Activated CD8-positive, alpha-beta T cell treated with anti-CD3 and anti-CD28 coated beads for 36 hours (primary cell): ENCODE results near the gene DLG2. TPM values are rescaled to one million over a fixed set of nuclear protein-coding genes. Genes with fewer than 3 reads are reported as not detected.

Experiments
- ATAC-seq: fragments of 200-7000 bp; cut with Tn5 transposase; one replicate; pipeline ENCODE4 v1.10.0; 2021; ENCODE audit warnings: mild to moderate bottlenecking, moderate library complexity
- CTCF ChIA-PET: fragments of 350-600 bp; sonication (Branson Sonifier 250); formaldehyde crosslinking; loops from one replicate; lab custom pipeline; 2021; ENCODE audit warnings: antibody characterized with exemption; lab: Charles Lee
- POLR2A ChIA-PET: fragments of 350-600 bp; sonication (Branson Sonifier 250); formaldehyde crosslinking; loops from one replicate; lab custom pipeline; 2021; ENCODE audit warnings: antibody characterized with exemption; lab: Charles Lee
- DNase-seq: peaks from one replicate; pipeline ENCODE4 v3.0.0-alpha.2; 2020
- H3K27ac Mint-ChIP-seq: one replicate; pipeline ENCODE4 v1.8.0; 2021; ENCODE audit warnings: mild to moderate bottlenecking, mixed read lengths
- H3K27me3 Mint-ChIP-seq: one replicate; pipeline ENCODE4 v1.8.0; 2021; ENCODE audit warnings: mixed read lengths
- H3K36me3 Mint-ChIP-seq: one replicate; pipeline ENCODE4 v1.8.0; 2021; ENCODE audit warnings: low read depth, mixed read lengths
- H3K4me1 Mint-ChIP-seq: one replicate; pipeline ENCODE4 v1.8.0; 2021; ENCODE audit warnings: low read depth, mixed read lengths
- H3K4me3 Mint-ChIP-seq: one replicate; pipeline ENCODE4 v1.8.0; 2021; ENCODE audit warnings: mild to moderate bottlenecking, moderate library complexity, mixed read lengths
- H3K9me3 Mint-ChIP-seq: one replicate; pipeline ENCODE4 v1.8.0; 2021; ENCODE audit warnings: mixed read lengths
- CTCF ChIP-seq: fragments of 200-600 bp; IDR thresholded peaks from one replicate; pipeline ENCODE4 v1.8.0; 2022; ENCODE audit warnings: antibody characterized with exemption, mild to moderate bottlenecking
- intact Hi-C: fragments of 100-400 bp; cut with micrococcal nuclease; formaldehyde crosslinking; loops from one replicate; pipeline ENCODE4 v1.10.0; 2022
- total RNA-seq, 2 experiments: library from RNA; stranded (reverse); gene quantifications; one replicate each; pipeline ENCODE4 v1.2.3, GENCODE V29; 2021

Gene DLG2
- total RNA-seq, 2 experiments from 2014 or later: 2.2 to 2.6 TPM

DNA sequence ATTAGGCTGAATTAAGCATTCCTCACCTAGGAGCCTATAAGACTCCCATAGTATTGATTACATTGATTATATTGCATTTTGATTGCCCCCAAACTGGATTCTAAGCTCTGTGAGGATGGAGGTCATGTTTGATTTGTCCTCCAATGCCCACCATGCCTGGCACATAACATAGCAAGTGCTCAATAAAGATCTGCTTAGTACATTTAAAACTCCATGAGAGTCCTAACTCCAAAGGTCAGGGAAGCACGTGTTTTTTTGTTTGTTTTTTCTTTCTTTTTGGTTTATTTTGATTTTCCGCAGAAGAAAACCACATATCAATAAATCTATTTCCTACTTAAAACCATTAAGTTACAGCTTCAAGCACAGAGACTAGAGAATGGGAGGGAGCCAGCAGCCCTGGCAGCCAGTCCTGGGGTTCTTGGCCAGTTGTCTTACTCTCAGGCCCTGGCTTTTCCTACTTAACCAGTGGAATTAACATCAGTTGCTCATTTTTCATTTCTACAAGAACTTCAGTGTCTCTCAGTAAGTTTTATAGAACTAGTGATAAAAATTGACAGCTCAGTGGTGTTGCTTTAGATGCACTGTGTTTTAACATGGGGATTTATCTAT, 1911.1 kb downstream of the DLG2 start:
- H3K27ac Mint-ChIP-seq: no peak overlapping the region
- H3K4me1 Mint-ChIP-seq: no peaks in the 10 kb centered on the region
- H3K27me3 Mint-ChIP-seq: peaks cover 3% of the 10 kb centered on the region
- intact Hi-C loops: no loop called here
- ChIA-PET CTCF (interaction anchor here (0.8 to 1.5 kb wide), 2 partner anchors 10 to 84 kb away, joined by 3 to 4 read pairs; no protein-coding TSS in a partner anchor), POLR2A (no interaction called here)
- no peaks in the 10 kb centered on the region for H3K9me3 Mint-ChIP-seq
- H3K4me3 Mint-ChIP-seq: no peak overlapping the region
- DNase-seq: no peak
- no peaks in the 10 kb centered on the region for H3K36me3 Mint-ChIP-seq
- ATAC-seq: no peak
- no peak for TF ChIP-seq CTCF

DNA sequence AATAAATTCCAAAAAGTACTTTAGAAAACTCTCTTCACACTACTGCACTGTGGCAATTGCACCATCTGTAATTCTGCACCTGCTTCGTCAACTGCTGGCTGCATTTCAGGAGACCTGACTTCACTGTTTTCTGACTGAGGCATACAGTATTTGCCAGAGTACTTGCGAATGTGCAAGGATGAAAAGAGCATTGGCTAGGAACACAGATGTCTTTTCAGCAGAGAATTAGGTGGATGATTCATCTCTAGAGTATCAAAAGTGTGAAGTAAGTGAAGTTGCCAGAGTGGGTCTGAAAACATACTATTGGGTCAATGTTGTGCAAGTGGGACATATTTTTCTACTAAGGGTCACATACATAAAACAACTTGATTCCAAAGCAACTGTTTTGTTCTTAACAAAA, 1913.4 kb downstream of the DLG2 start:
- no peak for DNase-seq
- POLR2A ChIA-PET: no interaction called here
- H3K4me1 Mint-ChIP-seq: no peaks in the 10 kb centered on the region
- H3K36me3 Mint-ChIP-seq: no peaks in the 10 kb centered on the region
- H3K27ac Mint-ChIP-seq: no peak overlapping the region
- no peak for TF ChIP-seq CTCF
- H3K4me3 Mint-ChIP-seq: no peak overlapping the region
- no peaks in the 10 kb centered on the region for H3K9me3 Mint-ChIP-seq
- CTCF ChIA-PET: no interaction called here
- intact Hi-C loops: no loop called here
- no peak for ATAC-seq
- H3K27me3 Mint-ChIP-seq: peaks cover 3% of the 10 kb centered on the region

- Mint-ChIP-seq H3K36me3 (no peaks in the 10 kb centered on the region), H3K27me3 (peaks cover 3% of the 10 kb centered on the region), H3K4me3 (no peak overlapping the region), H3K4me1 (no peaks in the 10 kb centered on the region), H3K9me3 (no peaks in the 10 kb centered on the region), H3K27ac (no peak overlapping the region)
- ChIA-PET CTCF (no interaction called here), POLR2A (no interaction called here)
- ATAC-seq: no peak
- intact Hi-C loops: no loop called here
- no peak for DNase-seq
- TF ChIP-seq CTCF: no peak
Measured at GRCh38 chr11:83711106-83711527, 1916.0 kb downstream of the DLG2 start.

DNA sequence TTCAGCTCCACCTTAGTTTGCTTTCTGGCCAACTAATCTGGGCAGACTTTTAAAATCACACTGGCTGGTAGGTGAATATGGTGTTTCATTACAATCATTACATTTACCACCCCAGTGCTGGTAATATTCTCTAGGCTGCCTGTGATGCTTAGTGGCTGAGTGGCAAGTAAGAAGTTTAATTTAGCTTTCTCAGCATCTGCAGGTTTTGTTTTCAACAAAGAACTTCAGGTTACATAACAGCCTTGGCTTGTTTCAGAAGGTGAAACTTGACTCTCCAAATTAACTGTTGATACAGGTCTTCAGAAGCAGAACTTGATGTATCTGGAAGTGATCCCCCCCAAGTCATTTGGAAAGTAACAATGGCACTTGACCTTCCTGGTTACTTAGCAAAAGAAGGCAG, 1917.7 kb downstream of the DLG2 start:
- DNase-seq (no peak), ATAC-seq (no peak)
- TF ChIP-seq CTCF: no peak
- intact Hi-C loops: no loop called here
- ChIA-PET POLR2A (no interaction called here), CTCF (no interaction called here)
- Mint-ChIP-seq H3K9me3 (no peaks in the 10 kb centered on the region), H3K4me1 (no peaks in the 10 kb centered on the region), H3K27me3 (peaks cover 3% of the 10 kb centered on the region), H3K36me3 (no peaks in the 10 kb centered on the region), H3K27ac (no peak overlapping the region), H3K4me3 (no peak overlapping the region)

- Mint-ChIP-seq H3K4me3 (no peak overlapping the region), H3K27me3 (peaks cover 1% of the 10 kb centered on the region), H3K9me3 (no peaks in the 10 kb centered on the region), H3K27ac (no peak overlapping the region), H3K36me3 (no peaks in the 10 kb centered on the region), H3K4me1 (no peaks in the 10 kb centered on the region)
- TF ChIP-seq CTCF: no peak
- DNase-seq (no peak), ATAC-seq (no peak)
- CTCF ChIA-PET: no interaction called here
- POLR2A ChIA-PET: no interaction called here
- intact Hi-C loops: no loop called here
Measured at GRCh38 chr11:83706566-83706965, 1920.6 kb downstream of the DLG2 start.
